OCI-LY7 (cell line): ENCODE data around the gene TRIB2.

Experiments
- CTCF ChIP-seq: fragments of 200-600 bp; sonication (generic); conservative IDR thresholded peaks from 2 replicates; pipeline ENCODE4 v1.5.1; 2014; ENCODE audit warnings: mild to moderate bottlenecking, antibody characterized with exemption, low read length, moderate library complexity, mixed read lengths
- EZH2phosphoT487 ChIP-seq: fragments of 200-600 bp; sonication (generic); IDR thresholded peaks from 2 replicates; pipeline ENCODE4 v1.6.1; 2018; ENCODE audit warnings: low read depth, borderline replicate concordance, mild to moderate bottlenecking, mixed run types, antibody characterized with exemption, low read length, moderate library complexity, mixed read lengths

GRCh38 chr2:12683457-12684100 lies 33.2 kb upstream of the TRIB2 start:
- TF ChIP-seq CTCF (no peak), EZH2phosphoT487 (no peak)
